Sigmoid colon (tissue), 4 donors: Measurements from ENCODE around the gene PKN1.

ENCODE experiments used
- CTCF ChIP-seq, 4 experiments: fragments of 450-650 bp in 3 of 4; fragments of 200-600 bp in 1 of 4; IDR thresholded peaks; one replicate each; pipeline ENCODE4 v1.5.1; 2016 to 2019; ENCODE audit warnings: antibody characterized with exemption in 4 of 4, mild to moderate bottlenecking in 3 of 4, moderate library complexity in 2 of 4
- EP300 ChIP-seq, 4 donors: sonication (generic); formaldehyde crosslinking; IDR thresholded peaks; one replicate each; pipeline ENCODE4 v1.6.1; 2017; ENCODE audit warnings: antibody characterized with exemption in 4 of 4
- POLR2A ChIP-seq, 2 donors: fragments of 450-650 bp; IDR thresholded peaks; one replicate each; pipeline ENCODE4 v1.6.1; 2016; ENCODE audit warnings: antibody characterized with exemption in 2 of 2, mild to moderate bottlenecking in 2 of 2, moderate library complexity in 2 of 2
- POLR2AphosphoS5 ChIP-seq, 4 donors: sonication (generic); formaldehyde crosslinking; IDR thresholded peaks; one replicate each; pipeline ENCODE4 v1.6.1; 2017; ENCODE audit warnings: antibody characterized with exemption in 4 of 4

- TF ChIP-seq CTCF (IDR thresholded peaks at IDR 0.05) (no peak), POLR2AphosphoS5 (IDR thresholded peaks at IDR 0.05) (no peak), POLR2A (IDR thresholded peaks at IDR 0.05) (no peak), EP300 (IDR thresholded peaks at IDR 0.05) (no peak)
Measured at GRCh38 chr19:14470031-14470876, 37.1 kb downstream of the PKN1 start.
